Natural killer cell (primary cell): ENCODE results near the gene TEX52. TPM values are rescaled to one million over a fixed set of nuclear protein-coding genes. Genes with fewer than 3 reads are reported as not detected.
A peak's percentile ranks its signal among the peaks of the same experiment; 100 is the strongest.

Source experiments
- ATAC-seq, 3 donors: fragments of 150-1000 bp in 2 of 3; fragments of 200-7000 bp in 1 of 3; cut with Tn5 transposase; 1 replicate in 1 of 3; 2 replicates in 2 of 3; pipeline ENCODE4 v1.10.0; 2021; ENCODE audit warnings: mild to moderate bottlenecking in 2 of 3, moderate library complexity in 2 of 3
- DNase-seq, 2 donors: peaks; one replicate each; pipeline versions ENCODE4 v3.0.0 to v3.0.0-alpha.2; 2013 to 2021; ENCODE audit warnings: mixed read lengths in 1 of 2
- H3K27ac ChIP-seq: one replicate; pipeline ENCODE4 v1.5.1; 2013; ENCODE audit warnings: mild to moderate bottlenecking, low read length
- H3K27me3 ChIP-seq: one replicate; pipeline ENCODE4 v1.6.1; 2013; ENCODE audit warnings: low read length; ENCODE audit not compliant: control insufficient read depth, insufficient read depth
- H3K36me3 ChIP-seq: one replicate; pipeline ENCODE4 v1.6.1; 2013; ENCODE audit warnings: low read length; ENCODE audit not compliant: control insufficient read depth, insufficient read depth
- H3K4me1 ChIP-seq: one replicate; pipeline ENCODE4 v1.6.1; 2013; ENCODE audit warnings: low read length; ENCODE audit not compliant: control insufficient read depth, insufficient read depth
- H3K4me3 ChIP-seq: one replicate; pipeline ENCODE4 v1.5.1; 2013; ENCODE audit warnings: low read length
- H3K9me3 ChIP-seq: one replicate; pipeline ENCODE4 v1.6.1; 2013; ENCODE audit warnings: low read length; ENCODE audit not compliant: control insufficient read depth, insufficient read depth
- H3K27ac Mint-ChIP-seq, 2 donors: one replicate each; pipeline ENCODE4 v1.8.0; 2022; ENCODE audit warnings: mild to moderate bottlenecking in 2 of 2, mixed read lengths in 2 of 2, moderate library complexity in 1 of 2
- H3K27me3 Mint-ChIP-seq, 2 donors: one replicate each; pipeline ENCODE4 v1.8.0; 2022; ENCODE audit warnings: low read depth in 2 of 2, mixed read lengths in 2 of 2
- H3K36me3 Mint-ChIP-seq: one replicate; pipeline ENCODE4 v1.8.0; 2022; ENCODE audit warnings: mixed read lengths
- H3K4me1 Mint-ChIP-seq, 2 donors: one replicate each; pipeline ENCODE4 v1.8.0; 2022; ENCODE audit warnings: mixed read lengths in 2 of 2
- H3K4me3 Mint-ChIP-seq: one replicate; pipeline ENCODE4 v1.8.0; 2022; ENCODE audit warnings: mild to moderate bottlenecking, moderate library complexity, mixed read lengths
- H3K9me3 Mint-ChIP-seq, 2 donors: one replicate each; pipeline ENCODE4 v1.8.0; 2022; ENCODE audit warnings: mixed read lengths in 2 of 2
- CTCF ChIP-seq: fragments of 200-600 bp; IDR thresholded peaks from one replicate; pipeline ENCODE4 v1.8.0; 2022; ENCODE audit warnings: antibody characterized with exemption
- WGBS: methylation state at CpG from one replicate; pipeline ENCODE4 v1.1.7; 2013; ENCODE audit warnings: missing lambda C conversion rate; ENCODE audit not compliant: insufficient coverage; 5-methylcytosine and 5-hydroxymethylcytosine counted together
- intact Hi-C: fragments of 100-400 bp; cut with micrococcal nuclease; formaldehyde crosslinking; loops from one replicate; pipeline ENCODE4 v1.14.2; 2022
- total RNA-seq, 4 donors: library from RNA; stranded (reverse); fragments of 120-200 nt in 1 of 4; gene quantifications; one replicate each; pipeline versions ENCODE4 v1.2.3 to v1.2.4, GENCODE V29; 2013 to 2022

TEX52 gene
- total RNA-seq, 3 donors from 2014 or later (not counting 1 experiment from before 2014, with no cell fraction given), result not detected

GRCh38 chr12:2855546-2855945, 1.3 kb downstream of the TEX52 start:
- no peak overlapping the region for H3K27ac Mint-ChIP-seq
- no peak for TF ChIP-seq CTCF
- Histone ChIP-seq H3K27ac (no peak overlapping the region), H3K36me3 (peaks cover 6% of the 10 kb centered on the region), H3K4me1 (peaks cover 3% of the 10 kb centered on the region), H3K9me3 (no peaks in the 10 kb centered on the region), H3K4me3 (no peak overlapping the region), H3K27me3 (no peaks in the 10 kb centered on the region)
- peaks cover 0 to 5% of the 10 kb centered on the region in 2 donors for H3K4me1 Mint-ChIP-seq
- intact Hi-C loops, result no loop called here
- 89% methylated on average over 7 of the region's 7 CpGs for WGBS
- H3K27me3 Mint-ChIP-seq, result no peaks in the 10 kb centered on the region
- no peak for ATAC-seq
- no peak overlapping the region for H3K4me3 Mint-ChIP-seq
- no peak for DNase-seq
- no peaks in the 10 kb centered on the region for H3K36me3 Mint-ChIP-seq
- H3K9me3 Mint-ChIP-seq, result no peaks in the 10 kb centered on the region

- Histone ChIP-seq H3K4me1 (peaks cover 3% of the 10 kb centered on the region), H3K27me3 (no peaks in the 10 kb centered on the region), H3K36me3 (peaks cover 6% of the 10 kb centered on the region), H3K27ac (no peak overlapping the region), H3K9me3 (no peaks in the 10 kb centered on the region), H3K4me3 (no peak overlapping the region)
- no peak for ATAC-seq
- DNase-seq, result no peak
- Mint-ChIP-seq H3K4me3 (no peak overlapping the region), H3K4me1 (peaks cover 0 to 5% of the 10 kb centered on the region in 2 donors), H3K27me3 (no peaks in the 10 kb centered on the region), H3K9me3 (no peaks in the 10 kb centered on the region), H3K36me3 (no peaks in the 10 kb centered on the region), H3K27ac (no peak overlapping the region)
- no peak for TF ChIP-seq CTCF
- intact Hi-C loops, result no loop called here
- WGBS, result 88% methylated on average over 25 of the region's 25 CpGs
Measured at GRCh38 chr12:2854669-2855453, 2.0 kb downstream of the TEX52 start.

GRCh38 chr12:2853626-2854025, 3.2 kb downstream of the TEX52 start:
- peak; percentile 53 to 61 (median 53) for ATAC-seq
- WGBS, result 36% methylated on average over 9 of the region's 11 CpGs
- H3K36me3 Mint-ChIP-seq, result no peaks in the 10 kb centered on the region

More at GRCh38 chr12:2853626-2854025, 3.2 kb downstream of the TEX52 start:
- DNase-seq, result peak; percentile 23 to 54
- Mint-ChIP-seq H3K27ac (no peak overlapping the region), H3K27me3 (no peaks in the 10 kb centered on the region), H3K9me3 (no peaks in the 10 kb centered on the region), H3K4me1 (peaks cover 0 to 5% of the 10 kb centered on the region in 2 donors), H3K4me3 (no peak overlapping the region)
- H3K4me3 ChIP-seq, result no peak overlapping the region
- H3K4me1 ChIP-seq, result peaks cover 3% of the 10 kb centered on the region
- no peaks in the 10 kb centered on the region for H3K9me3 ChIP-seq
- peak; percentile 57 for TF ChIP-seq CTCF
- no peaks in the 10 kb centered on the region for H3K27me3 ChIP-seq
- H3K27ac ChIP-seq, result no peak overlapping the region
- intact Hi-C loops, result no loop called here
- peaks cover 5% of the 10 kb centered on the region for H3K36me3 ChIP-seq
